Pancreas (tissue), 10 donors: ENCODE measurements around the gene POLD1. TPM values are rescaled to one million over a fixed set of nuclear protein-coding genes. Genes with fewer than 3 reads are reported as not detected.
"Not testable (repeated sequence)": the region's sequence is repeated elsewhere in the genome, so short reads cannot be mapped to it uniquely, and the experiment has no call there.

Experiments used
- ATAC-seq, 4 donors: fragments of 200-7000 bp; cut with Tn5 transposase; one replicate each; pipeline versions ENCODE4 v1.8.0 to v1.9.1; 2020; ENCODE audit warnings: mild to moderate bottlenecking in 4 of 4, moderate library complexity in 4 of 4
- DNase-seq, 6 donors: peaks; one replicate each; pipeline ENCODE4 v3.0.0-alpha.2; 2020
- FAIRE-seq: peaks from 2 replicates; lab custom pipeline; 2012; peaks lifted over from hg19 to GRCh38; lab: Jason Lieb, UNC
- H3K27ac ChIP-seq, 4 donors: fragments of 200-600 bp; sonication (generic); 1 replicate in 3 of 4; 2 replicates in 1 of 4; pipeline versions ENCODE4 v1.5.0 to v1.8.0; 2020
- H3K27me3 ChIP-seq, 4 donors: fragments of 200-600 bp; one replicate each; pipeline ENCODE4 v1.8.0; 2021
- H3K36me3 ChIP-seq, 3 donors: fragments of 200-600 bp; sonication (generic) in 1 of 3; one replicate each; pipeline versions ENCODE4 v1.5.0 to v1.8.0; 2020 to 2021
- H3K4me1 ChIP-seq, 3 donors: fragments of 200-600 bp; one replicate each; pipeline ENCODE4 v1.8.0; 2021
- H3K4me3 ChIP-seq, 4 donors: fragments of 200-600 bp; sonication (generic) in 2 of 4; one replicate each; pipeline versions ENCODE4 v1.5.0 to v1.8.0; 2020 to 2021
- H3K9me3 ChIP-seq, 4 donors: fragments of 200-600 bp; one replicate each; pipeline ENCODE4 v1.8.0; 2021
- CTCF ChIP-seq, 4 donors: fragments of 200-600 bp; sonication (generic) in 3 of 4; IDR thresholded peaks; one replicate each; pipeline versions ENCODE4 v1.5.0 to v1.8.0; 2021; ENCODE audit warnings: antibody characterized with exemption in 4 of 4
- whole genome bisulfite sequencing, 2 donors: extraction: QIAGEN DNeasy Blood & Tissue Kit; methylation state at CpG; one replicate each; pipeline ENCODE4 v1.1.7; 2013; 5-methylcytosine and 5-hydroxymethylcytosine counted together
- intact Hi-C, 3 donors: fragments of 100-400 bp; cut with DNase I; formaldehyde crosslinking; loops; one replicate each; pipeline versions ENCODE4 v1.11.1 to v1.14.2; 2022
- polyA plus RNA-seq, 2 donors: library from polyadenylated mRNA; stranded (reverse); fragments of 200-250 nt; gene quantifications; one replicate each; pipeline ENCODE4 v1.2.3, GENCODE V29; 2013
- total RNA-seq, 6 donors: library from RNA; stranded (reverse); fragmentation: NEBNext Ultra II Directional in 4 of 6; extraction: Animal tissue kit (Norgen Biotek cat#: 25700) in 4 of 6; gene quantifications; one replicate each; pipeline versions ENCODE4 v1.2.1 to v1.2.4, GENCODE V29; 2021 to 2023
- donor health status: healthy with polysubstance abuse.
- donor health status: DM: no; HTN: no; CAD: no; lungs with moderate emphysema.
- donor health status: DM: no; HTN: no; CAD: no.
- donor health status: control.
- donor health status: control.
- donor health status: Bipolar disorder and iron deficiency.
- donor health status: DM: yes; HTN: yes; CAD: no.
- donor health status: DM: no; HTN: no; CAD: no.
- donor health status: DM: no; HTN: no; CAD: no.
- donor health status: DM: yes; HTN: yes; CAD: no.

The POLD1 gene
- total and polyA plus RNA-seq, 8 donors: 9.5 to 45.5 (median 13.7) TPM

- intact Hi-C loops: no loop called here
- Histone ChIP-seq H3K27ac (no peak overlapping the region), H3K9me3 (no peaks in the 10 kb centered on the region), H3K27me3 (no peaks in the 10 kb centered on the region), H3K4me1 (no peaks in the 10 kb centered on the region), H3K36me3 (no peaks in the 10 kb centered on the region), H3K4me3 (no peak overlapping the region)
- 73 to 77% methylated on average over 5 of the region's 5 CpGs for WGBS, 2 donors
- DNase-seq: no peak
- FAIRE-seq: no peak
- TF ChIP-seq CTCF (IDR thresholded peaks at IDR 0.05): no peak
- no peak for ATAC-seq
Measured at GRCh38 chr19:50437862-50438449, 53.8 kb downstream of the POLD1 start.

- WGBS, 2 donors: 46 to 57% methylated on average over 2 of the region's 2 CpGs
- intact Hi-C loops, FAIRE-seq: not testable (repeated sequence)
Measured at GRCh38 chr19:50439130-50439529, 55.0 kb downstream of the POLD1 start.

GRCh38 chr19:50444059-50444458 lies 59.9 kb downstream of the POLD1 start:
- 41 to 56% methylated on average over 1 of the region's 1 CpG for WGBS, 2 donors
- Histone ChIP-seq H3K4me3 (no peak overlapping the region), H3K27me3 (no peaks in the 10 kb centered on the region), H3K4me1 (no peaks in the 10 kb centered on the region), H3K27ac (no peak overlapping the region), H3K36me3 (no peaks in the 10 kb centered on the region), H3K9me3 (no peaks in the 10 kb centered on the region)
- ATAC-seq (no peak), DNase-seq (no peak), FAIRE-seq (no peak)
- TF ChIP-seq CTCF (IDR thresholded peaks at IDR 0.05): no peak
- intact Hi-C loops: no loop called here

More at GRCh38 chr19:50439130-50439529, 55.0 kb downstream of the POLD1 start:
- H3K27ac ChIP-seq, DNase-seq, H3K36me3 ChIP-seq, H3K4me1 ChIP-seq, H3K27me3 ChIP-seq, H3K4me3 ChIP-seq, ATAC-seq, H3K9me3 ChIP-seq: not testable (repeated sequence)

GRCh38 chr19:50447053-50447452 lies 62.9 kb downstream of the POLD1 start:
- intact Hi-C loops: no loop called here
- WGBS, 2 donors: 76 to 87% methylated on average over 5 of the region's 5 CpGs
- FAIRE-seq (no peak), DNase-seq (no peak), ATAC-seq (no peak)
- H3K27ac ChIP-seq: no peak overlapping the region
- no peaks in the 10 kb centered on the region for H3K9me3 ChIP-seq
- H3K4me1 ChIP-seq: no peaks in the 10 kb centered on the region
- no peak for TF ChIP-seq CTCF (IDR thresholded peaks at IDR 0.05)
- H3K36me3 ChIP-seq: no peaks in the 10 kb centered on the region
- H3K4me3 ChIP-seq: no peak overlapping the region
- no peaks in the 10 kb centered on the region for H3K27me3 ChIP-seq

GRCh38 chr19:50447750-50448149 lies 63.6 kb downstream of the POLD1 start:
- no peak for TF ChIP-seq CTCF (IDR thresholded peaks at IDR 0.05)
- DNase-seq (no peak), ATAC-seq (no peak), FAIRE-seq (no peak)
- Histone ChIP-seq H3K4me3 (no peak overlapping the region), H3K27me3 (no peaks in the 10 kb centered on the region), H3K27ac (no peak overlapping the region), H3K4me1 (no peaks in the 10 kb centered on the region), H3K36me3 (no peaks in the 10 kb centered on the region), H3K9me3 (no peaks in the 10 kb centered on the region)
- 87 to 91% methylated on average over 10 of the region's 10 CpGs for WGBS, 2 donors
- intact Hi-C loops: no loop called here
